Tibial nerve (tissue), 4 donors: ENCODE data around the gene NIM1K. TPM values are rescaled to one million over a fixed set of nuclear protein-coding genes. Genes with fewer than 3 reads are reported as not detected.

Experiments
- DNase-seq, 2 donors: peaks; one replicate each; pipeline ENCODE4 v3.0.0-alpha.2; 2019; ENCODE audit warnings: low spot score in 2 of 2
- H3K27ac ChIP-seq, 4 donors: fragments of 200-600 bp; sonication (generic) in 3 of 4; one replicate each; pipeline ENCODE4 v1.5.1; 2017 to 2019; ENCODE audit warnings: mild to moderate bottlenecking in 1 of 4
- H3K27me3 ChIP-seq, 2 donors: fragments of 200-600 bp; sonication (generic) in 1 of 2; one replicate each; pipeline versions ENCODE4 v1.5.1 to v1.6.0; 2017 to 2019
- H3K36me3 ChIP-seq, 3 donors: fragments of 200-600 bp; sonication (generic); one replicate each; pipeline ENCODE4 v1.5.1; 2018 to 2019
- H3K4me1 ChIP-seq, 4 donors: fragments of 200-600 bp; sonication (generic) in 3 of 4; one replicate each; pipeline ENCODE4 v1.5.1; 2017 to 2019
- H3K4me3 ChIP-seq, 4 donors: fragments of 200-600 bp; sonication (generic) in 3 of 4; one replicate each; pipeline ENCODE4 v1.5.1; 2017 to 2019; ENCODE audit warnings: mild to moderate bottlenecking in 1 of 4, moderate library complexity in 1 of 4
- H3K9me3 ChIP-seq, 4 donors: fragments of 200-600 bp; sonication (generic) in 3 of 4; one replicate each; pipeline ENCODE4 v1.5.1; 2017 to 2019
- EP300 ChIP-seq, 2 donors: sonication (generic); formaldehyde crosslinking; IDR thresholded peaks; one replicate each; pipeline ENCODE4 v1.6.1; 2017; ENCODE audit warnings: antibody characterized with exemption in 2 of 2, mild to moderate bottlenecking in 1 of 2
- POLR2A ChIP-seq, 2 donors: fragments of 450-650 bp; IDR thresholded peaks; one replicate each; pipeline ENCODE4 v1.6.1; 2017; ENCODE audit warnings: antibody characterized with exemption in 2 of 2, mild to moderate bottlenecking in 2 of 2, moderate library complexity in 2 of 2
- WGBS, 2 donors: methylation state at CpG; one replicate each; pipeline ENCODE4 v1.1.5; 2018; 5-methylcytosine and 5-hydroxymethylcytosine counted together
- total RNA-seq, 4 donors: library from RNA; depleted of rRNA; stranded (reverse); fragments of >200 nt; gene quantifications; one replicate each; pipeline ENCODE4 v1.1.0, GENCODE V29; 2016
- TF ChIP-seq, protein P1 (sequence below), 5 experiments: fragments of 200-600 bp in 3 of 5; fragments of 450-650 bp in 2 of 5; sonication (generic) in 3 of 5; IDR thresholded peaks; one replicate each; pipeline ENCODE4 v1.5.1; 2016 to 2019; ENCODE audit warnings: antibody characterized with exemption in 5 of 5, mild to moderate bottlenecking in 3 of 5, moderate library complexity in 2 of 5

The NIM1K gene
- total RNA-seq, 4 donors from 2014 or later = 2.0 to 4.8 (median 3.6) TPM

DNA sequence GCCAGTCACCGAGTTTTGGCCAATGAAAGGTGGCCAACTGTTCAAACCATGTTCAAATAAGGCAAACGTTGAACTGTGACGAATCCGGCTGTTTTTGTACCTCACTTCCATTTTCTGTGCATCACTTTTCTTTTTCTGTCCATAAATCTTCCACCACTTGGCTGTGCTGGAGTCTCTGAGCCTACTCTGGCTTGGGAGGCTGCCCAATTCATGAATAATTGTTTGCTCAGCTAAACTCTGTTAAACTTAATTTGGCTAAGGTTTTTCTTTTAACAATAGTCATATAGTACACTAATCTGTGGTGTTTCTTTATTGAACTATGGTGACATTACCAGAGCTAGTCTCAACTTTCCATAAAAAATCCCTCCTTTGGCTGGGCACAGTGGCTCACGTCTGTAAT is 11.3 kb downstream of the NIM1K start:
- no peak overlapping the region for H3K4me3 ChIP-seq
- H3K36me3 ChIP-seq = peaks cover 0 to 10% (median 0%) of the 10 kb centered on the region in 3 donors
- WGBS, 2 donors = 90% methylated on average over 5 of the region's 5 CpGs
- TF ChIP-seq EP300 (IDR thresholded peaks at IDR 0.05) (no peak), POLR2A (IDR thresholded peaks at IDR 0.05) (no peak)
- TF ChIP-seq, protein P1, sequence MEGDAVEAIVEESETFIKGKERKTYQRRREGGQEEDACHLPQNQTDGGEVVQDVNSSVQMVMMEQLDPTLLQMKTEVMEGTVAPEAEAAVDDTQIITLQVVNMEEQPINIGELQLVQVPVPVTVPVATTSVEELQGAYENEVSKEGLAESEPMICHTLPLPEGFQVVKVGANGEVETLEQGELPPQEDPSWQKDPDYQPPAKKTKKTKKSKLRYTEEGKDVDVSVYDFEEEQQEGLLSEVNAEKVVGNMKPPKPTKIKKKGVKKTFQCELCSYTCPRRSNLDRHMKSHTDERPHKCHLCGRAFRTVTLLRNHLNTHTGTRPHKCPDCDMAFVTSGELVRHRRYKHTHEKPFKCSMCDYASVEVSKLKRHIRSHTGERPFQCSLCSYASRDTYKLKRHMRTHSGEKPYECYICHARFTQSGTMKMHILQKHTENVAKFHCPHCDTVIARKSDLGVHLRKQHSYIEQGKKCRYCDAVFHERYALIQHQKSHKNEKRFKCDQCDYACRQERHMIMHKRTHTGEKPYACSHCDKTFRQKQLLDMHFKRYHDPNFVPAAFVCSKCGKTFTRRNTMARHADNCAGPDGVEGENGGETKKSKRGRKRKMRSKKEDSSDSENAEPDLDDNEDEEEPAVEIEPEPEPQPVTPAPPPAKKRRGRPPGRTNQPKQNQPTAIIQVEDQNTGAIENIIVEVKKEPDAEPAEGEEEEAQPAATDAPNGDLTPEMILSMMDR (IDR thresholded peaks at IDR 0.05) = no peak
- H3K4me1 ChIP-seq = no peaks in the 10 kb centered on the region
- no peak for DNase-seq
- no peak overlapping the region for H3K27ac ChIP-seq
- H3K27me3 ChIP-seq = no peaks in the 10 kb centered on the region
- H3K9me3 ChIP-seq = no peaks in the 10 kb centered on the region

DNA sequence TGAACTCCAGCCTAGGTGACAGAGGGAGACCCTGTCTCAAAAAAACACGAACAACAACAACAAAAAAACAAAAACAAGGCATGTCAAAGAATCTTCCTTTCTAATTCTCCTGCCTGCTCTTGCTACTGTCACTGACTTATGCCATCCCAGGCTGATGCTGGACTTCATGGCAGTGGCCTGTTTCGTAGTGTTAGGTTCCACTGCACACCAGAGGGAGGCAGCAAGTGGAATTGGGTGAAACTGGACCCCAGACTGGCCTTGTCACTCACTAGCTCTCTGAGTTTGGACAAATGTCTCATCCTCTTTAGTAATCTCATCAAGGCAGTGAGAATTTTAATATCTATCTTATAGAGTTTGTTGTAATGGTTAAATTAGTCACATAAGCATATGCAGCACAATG is 12.9 kb downstream of the NIM1K start:
- Histone ChIP-seq H3K4me3 (no peak overlapping the region), H3K27ac (no peak overlapping the region), H3K4me1 (peaks cover 0 to 8% (median 0%) of the 10 kb centered on the region in 4 donors), H3K9me3 (no peaks in the 10 kb centered on the region), H3K27me3 (no peaks in the 10 kb centered on the region), H3K36me3 (peaks cover 0 to 7% (median 0%) of the 10 kb centered on the region in 3 donors)
- 89 to 93% methylated on average over 2 of the region's 2 CpGs for WGBS, 2 donors
- no peak for DNase-seq
- TF ChIP-seq, protein P1 (IDR thresholded peaks at IDR 0.05) = no peak
- no peak for TF ChIP-seq EP300 (IDR thresholded peaks at IDR 0.05)
- no peak for TF ChIP-seq POLR2A (IDR thresholded peaks at IDR 0.05)

DNA sequence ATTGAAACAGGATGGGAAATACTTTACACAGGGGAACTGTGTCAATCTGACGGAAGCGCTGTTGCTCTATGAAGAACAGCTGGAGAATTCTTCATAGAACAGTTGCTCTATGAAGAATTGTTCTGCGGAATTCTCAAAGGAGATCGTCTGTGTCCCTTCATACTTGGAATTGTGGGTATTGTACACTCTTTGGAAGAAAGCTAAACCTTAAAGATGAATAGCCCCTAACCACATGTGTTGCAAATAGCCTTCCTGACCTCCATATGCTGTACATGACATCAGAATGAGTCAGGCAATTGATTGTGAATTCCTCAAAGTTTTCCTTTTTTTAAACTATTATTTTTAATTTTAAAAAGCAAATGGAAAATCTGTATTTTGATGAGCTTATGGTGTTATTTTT is 15.6 kb downstream of the NIM1K start:
- DNase-seq = no peak
- TF ChIP-seq, protein P1 (IDR thresholded peaks at IDR 0.05) = no peak
- TF ChIP-seq POLR2A (IDR thresholded peaks at IDR 0.05) (no peak), EP300 (IDR thresholded peaks at IDR 0.05) (no peak)
- no peaks in the 10 kb centered on the region for H3K36me3 ChIP-seq
- H3K27ac ChIP-seq = no peak overlapping the region
- WGBS, 2 donors = 46 to 48% methylated on average over 4 of the region's 4 CpGs
- peaks cover 0 to 8% (median 0%) of the 10 kb centered on the region in 4 donors for H3K4me1 ChIP-seq
- no peaks in the 10 kb centered on the region for H3K27me3 ChIP-seq
- H3K4me3 ChIP-seq = no peak overlapping the region
- no peaks in the 10 kb centered on the region for H3K9me3 ChIP-seq

DNA sequence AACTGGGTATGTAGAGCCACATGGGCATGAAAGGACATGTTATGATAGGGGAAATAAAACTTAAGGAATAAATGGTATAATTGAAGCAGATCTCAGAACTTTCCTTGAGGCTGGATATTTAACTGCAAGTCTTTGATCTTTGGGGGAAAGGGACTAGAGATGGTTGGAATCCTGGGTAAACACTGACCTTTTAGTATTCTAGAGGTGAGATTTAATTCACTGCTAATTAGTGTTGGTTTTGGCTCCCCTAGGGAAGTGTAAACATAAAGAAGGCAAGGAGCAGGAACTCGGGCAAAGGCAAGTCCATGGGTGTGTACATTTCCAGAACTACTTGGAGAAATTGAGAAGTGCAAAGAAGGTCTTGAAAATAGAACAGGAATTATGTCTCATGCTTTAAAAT is 16.6 kb downstream of the NIM1K start:
- peaks cover 0 to 8% (median 0%) of the 10 kb centered on the region in 4 donors for H3K4me1 ChIP-seq
- H3K9me3 ChIP-seq = no peaks in the 10 kb centered on the region
- TF ChIP-seq POLR2A (IDR thresholded peaks at IDR 0.05) (no peak), EP300 (IDR thresholded peaks at IDR 0.05) (no peak)
- TF ChIP-seq, protein P1 (IDR thresholded peaks at IDR 0.05) = no peak
- no peak for DNase-seq
- no peak overlapping the region for H3K27ac ChIP-seq
- no peaks in the 10 kb centered on the region for H3K36me3 ChIP-seq
- H3K27me3 ChIP-seq = no peaks in the 10 kb centered on the region
- WGBS, 2 donors = 0 to 7% methylated on average over 1 of the region's 1 CpG
- H3K4me3 ChIP-seq = no peak overlapping the region

DNA sequence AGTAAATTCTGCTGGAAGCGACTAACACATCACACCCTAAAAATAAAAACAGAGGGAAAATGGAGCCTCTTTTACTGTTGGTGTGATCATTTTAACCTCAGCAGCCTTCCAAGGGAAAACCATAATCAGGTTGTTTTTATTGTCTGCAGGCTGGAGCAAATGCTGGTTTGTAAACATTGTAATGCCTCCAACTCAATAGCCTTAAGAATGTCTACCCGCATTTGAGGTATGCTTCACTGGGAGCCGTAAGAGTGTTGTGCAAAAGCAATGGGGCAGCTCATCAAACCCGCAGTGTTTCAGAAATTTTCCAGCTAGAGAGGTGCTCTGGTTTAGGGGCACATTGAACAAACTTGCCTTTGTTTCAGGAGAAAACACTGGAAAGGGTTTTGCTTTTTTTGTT is 17.0 kb downstream of the NIM1K start:
- H3K27me3 ChIP-seq = no peaks in the 10 kb centered on the region
- DNase-seq = no peak
- no peak overlapping the region for H3K27ac ChIP-seq
- H3K9me3 ChIP-seq = no peaks in the 10 kb centered on the region
- 57 to 74% methylated on average over 4 of the region's 4 CpGs for WGBS, 2 donors
- TF ChIP-seq EP300 (IDR thresholded peaks at IDR 0.05) = no peak
- TF ChIP-seq, protein P1 (IDR thresholded peaks at IDR 0.05) = no peak
- TF ChIP-seq POLR2A (IDR thresholded peaks at IDR 0.05) = no peak
- H3K36me3 ChIP-seq = no peaks in the 10 kb centered on the region
- H3K4me3 ChIP-seq = no peak overlapping the region
- peaks cover 0 to 8% (median 0%) of the 10 kb centered on the region in 4 donors for H3K4me1 ChIP-seq
